Measurements from ENCODE around the gene SLC39A11. TPM values are rescaled to one million over a fixed set of nuclear protein-coding genes. Genes with fewer than 3 reads are reported as not detected.
"Not testable (repeated sequence)": the region's sequence is repeated elsewhere in the genome, so short reads cannot be mapped to it uniquely, and the experiment has no call there.

Gene SLC39A11
- total RNA-seq, 4 donors from 2014 or later, result 23.0 to 30.9 (median 27.6) TPM

GRCh38 chr17:73068322-73069153, 23.9 kb downstream of the SLC39A11 start:
- H3K27me3 ChIP-seq, result no peaks in the 10 kb centered on the region
- H3K4me3 ChIP-seq, result no peak overlapping the region
- no peaks in the 10 kb centered on the region for H3K9me3 ChIP-seq
- DNase-seq, result no peak
- intact Hi-C loops (cut with DNase I), result no loop called here
- 73 to 79% methylated on average over 8 to 9 of the region's 9 CpGs for WGBS, 2 donors
- peaks cover 0 to 55% (median 11%) of the 10 kb centered on the region in 3 donors for H3K4me1 ChIP-seq
- H3K36me3 ChIP-seq, result peaks cover 0 to 31% (median 0%) of the 10 kb centered on the region in 3 donors
- H3K27ac ChIP-seq, result peak overlapping the region in 1 of 4 donors; percentile 8
- TF ChIP-seq POLR2A (IDR thresholded peaks at IDR 0.05) (no peak), CTCF (IDR thresholded peaks at IDR 0.05) (no peak)

GRCh38 chr17:73067699-73068098, 24.8 kb downstream of the SLC39A11 start:
- H3K9me3 ChIP-seq; H3K4me3 ChIP-seq; intact Hi-C loops (cut with DNase I); DNase-seq; H3K27me3 ChIP-seq: not testable (repeated sequence)
- peaks cover 0 to 55% (median 11%) of the 10 kb centered on the region in 3 donors for H3K4me1 ChIP-seq
- H3K27ac ChIP-seq, result peak overlapping the region in 1 of 4 donors; percentile 8
- H3K36me3 ChIP-seq, result peaks cover 0 to 24% (median 0%) of the 10 kb centered on the region in 3 donors
- 70 to 71% methylated on average over 2 of the region's 2 CpGs for WGBS, 2 donors

- no peak overlapping the region for H3K4me3 ChIP-seq
- DNase-seq, result no peak
- intact Hi-C loops (cut with DNase I), result no loop called here
- WGBS, 2 donors, result 92 to 94% methylated on average over 3 of the region's 3 CpGs
- no peaks in the 10 kb centered on the region for H3K27me3 ChIP-seq
- no peak overlapping the region for H3K27ac ChIP-seq
- no peaks in the 10 kb centered on the region for H3K9me3 ChIP-seq
- TF ChIP-seq POLR2A (IDR thresholded peaks at IDR 0.05) (no peak), CTCF (IDR thresholded peaks at IDR 0.05) (no peak)
- peaks cover 0 to 55% (median 11%) of the 10 kb centered on the region in 3 donors for H3K4me1 ChIP-seq
- peaks cover 0 to 18% (median 0%) of the 10 kb centered on the region in 3 donors for H3K36me3 ChIP-seq
Observed at GRCh38 chr17:73067075-73067474, 25.4 kb downstream of the SLC39A11 start.

- Histone ChIP-seq H3K9me3 (no peaks in the 10 kb centered on the region), H3K27me3 (no peaks in the 10 kb centered on the region), H3K27ac (no peak overlapping the region), H3K4me1 (peaks cover 0 to 51% (median 11%) of the 10 kb centered on the region in 3 donors), H3K4me3 (no peak overlapping the region), H3K36me3 (peaks cover 0 to 10% (median 0%) of the 10 kb centered on the region in 3 donors)
- intact Hi-C loops (cut with DNase I), result no loop called here
- TF ChIP-seq POLR2A (IDR thresholded peaks at IDR 0.05), result no peak
- TF ChIP-seq CTCF (IDR thresholded peaks at IDR 0.05), result no peak
- 100% methylated on average over 2 of the region's 2 CpGs for WGBS, 2 donors
- DNase-seq, result no peak
Observed at GRCh38 chr17:73066148-73066884, 26.2 kb downstream of the SLC39A11 start.

- DNase-seq, result no peak
- Histone ChIP-seq H3K9me3 (no peaks in the 10 kb centered on the region), H3K4me1 (peaks cover 0 to 42% (median 11%) of the 10 kb centered on the region in 3 donors), H3K36me3 (peaks cover 0 to under 1% (median 0%) of the 10 kb centered on the region in 3 donors), H3K4me3 (no peak overlapping the region), H3K27me3 (no peaks in the 10 kb centered on the region), H3K27ac (no peak overlapping the region)
- TF ChIP-seq POLR2A (IDR thresholded peaks at IDR 0.05) (no peak), CTCF (IDR thresholded peaks at IDR 0.05) (no peak)
- intact Hi-C loops (cut with DNase I), result no loop called here
- WGBS, 2 donors, result 98 to 100% methylated on average over 3 of the region's 3 CpGs
Observed at GRCh38 chr17:73065376-73065775, 27.1 kb downstream of the SLC39A11 start.

All from esophagus squamous epithelium (tissue), 5 donors.